ENCODE data around the gene SLAMF8. TPM values are rescaled to one million over a fixed set of nuclear protein-coding genes. Genes with fewer than 3 reads are reported as not detected.

SLAMF8 gene
- total RNA-seq, 2 donors from 2014 or later: 3.6 TPM; not detected in 1

DNA sequence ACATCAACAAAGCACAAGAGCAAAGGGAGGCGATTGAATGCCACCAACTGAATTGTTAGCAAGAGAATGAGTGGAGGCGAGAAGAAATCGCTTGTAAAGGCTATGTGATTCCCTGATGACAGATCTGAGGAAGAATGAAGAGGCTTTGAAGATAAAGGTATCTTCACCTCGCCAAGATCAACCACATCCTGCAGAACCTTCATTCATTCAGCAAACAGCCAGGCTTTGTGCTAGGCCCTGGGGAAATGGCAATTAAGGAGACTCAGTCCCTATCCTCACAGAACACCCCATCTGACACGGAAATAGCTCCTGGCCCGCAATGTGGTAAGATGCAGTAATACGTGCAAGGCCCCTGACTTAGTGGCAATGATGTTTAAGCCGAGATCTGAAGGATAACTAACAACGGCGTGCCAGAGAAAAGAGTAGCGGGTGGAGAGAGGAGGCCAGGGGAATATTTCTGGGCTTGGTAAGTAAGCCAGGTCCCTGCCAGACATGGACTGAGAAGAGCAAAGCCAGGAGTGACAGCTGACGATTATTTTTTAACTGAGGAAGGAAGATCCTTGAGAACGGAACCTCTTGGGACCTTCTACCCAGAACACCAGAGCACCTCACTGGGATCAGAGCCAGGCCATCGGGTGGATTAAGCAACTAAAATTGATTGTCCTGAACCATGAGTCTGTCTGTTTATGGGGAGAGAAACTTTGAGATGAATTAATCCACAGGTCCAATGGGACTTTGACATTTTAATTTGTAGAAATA, 40.4 kb downstream of the SLAMF8 start:
- no peaks in the 10 kb centered on the region for H3K27me3 ChIP-seq
- peak overlapping the region; percentile 66 to 82 (median 71) for H3K27ac ChIP-seq
- no peaks in the 10 kb centered on the region for H3K36me3 ChIP-seq (replicated peaks in 1 of 2; ENCODE audit: insufficient read depth in 1 of 2, low read depth in 2 of 2)
- intact Hi-C loops (cut with DNase I): no loop called here
- ATAC-seq (peak; percentile 41), DNase-seq (peak; percentile 45 to 62 (median 57))
- no peak overlapping the region for H3K4me3 ChIP-seq
- 65 to 66% methylated on average over 14 of the region's 14 CpGs for WGBS, 2 donors
- H3K4me1 ChIP-seq: peaks cover 20% of the 10 kb centered on the region
- TF ChIP-seq POLR2A (IDR thresholded peaks at IDR 0.05) (no peak), CTCF (IDR thresholded peaks at IDR 0.05) (no peak)
- H3K9me3 ChIP-seq: no peaks in the 10 kb centered on the region

GRCh38 chr1:159867664-159868026, 41.0 kb downstream of the SLAMF8 start:
- 3 to 12% methylated on average over 9 of the region's 9 CpGs for WGBS, 2 donors
- Histone ChIP-seq H3K36me3 (replicated peaks in 1 of 2; ENCODE audit: insufficient read depth in 1 of 2, low read depth in 2 of 2) (no peaks in the 10 kb centered on the region), H3K27me3 (no peaks in the 10 kb centered on the region), H3K27ac (peak overlapping the region; percentile 66 to 82 (median 71)), H3K4me3 (no peak overlapping the region), H3K9me3 (no peaks in the 10 kb centered on the region), H3K4me1 (peaks cover 20% of the 10 kb centered on the region)
- ATAC-seq (peak; percentile 98), DNase-seq (peak; percentile 78 to 91 (median 88))
- TF ChIP-seq POLR2A (IDR thresholded peaks at IDR 0.05) (peak in 2 of 3 donors; percentile 30 to 41), CTCF (IDR thresholded peaks at IDR 0.05) (peak in 1 of 7 experiments; percentile 7)
- intact Hi-C loops (cut with DNase I): no loop called here

- Histone ChIP-seq H3K9me3 (no peaks in the 10 kb centered on the region), H3K27ac (peak overlapping the region in 1 of 4 donors; percentile 82), H3K27me3 (no peaks in the 10 kb centered on the region), H3K4me1 (peaks cover 20% of the 10 kb centered on the region), H3K36me3 (replicated peaks in 1 of 2; ENCODE audit: insufficient read depth in 1 of 2, low read depth in 2 of 2) (no peaks in the 10 kb centered on the region), H3K4me3 (no peak overlapping the region)
- intact Hi-C loops (cut with DNase I): no loop called here
- TF ChIP-seq POLR2A (IDR thresholded peaks at IDR 0.05) (no peak), CTCF (IDR thresholded peaks at IDR 0.05) (no peak)
- DNase-seq (no peak), ATAC-seq (no peak)
- 69 to 100% methylated on average over 3 of the region's 3 CpGs for WGBS, 2 donors
Measured at GRCh38 chr1:159868766-159869165, 42.1 kb downstream of the SLAMF8 start.

DNA sequence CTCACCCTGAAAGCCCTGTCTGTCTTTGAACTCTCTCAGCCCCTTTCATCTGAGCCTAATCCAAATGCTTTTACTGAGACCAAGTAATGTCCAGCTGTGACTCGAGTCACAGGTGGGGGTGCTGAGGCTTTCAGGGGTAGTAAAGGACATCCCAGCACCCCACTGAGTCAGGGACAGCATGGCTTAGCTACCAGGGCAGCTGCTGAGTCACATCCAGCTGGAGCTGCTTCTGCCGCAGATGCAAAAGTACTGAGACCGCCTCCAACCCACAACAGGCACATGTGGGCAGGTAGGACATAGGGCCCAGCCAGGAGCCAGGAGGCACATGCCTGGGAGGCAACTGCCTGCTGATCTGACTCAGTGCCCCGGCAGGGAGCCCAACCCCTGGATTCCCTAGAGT, 42.5 kb downstream of the SLAMF8 start:
- H3K9me3 ChIP-seq: no peaks in the 10 kb centered on the region
- H3K36me3 ChIP-seq (replicated peaks in 1 of 2; ENCODE audit: insufficient read depth in 1 of 2, low read depth in 2 of 2): no peaks in the 10 kb centered on the region
- no peak for ATAC-seq
- H3K4me3 ChIP-seq: no peak overlapping the region
- no peak overlapping the region for H3K27ac ChIP-seq
- TF ChIP-seq POLR2A (IDR thresholded peaks at IDR 0.05) (no peak), CTCF (IDR thresholded peaks at IDR 0.05) (no peak)
- no peaks in the 10 kb centered on the region for H3K27me3 ChIP-seq
- 57 to 67% methylated on average over 3 to 4 of the region's 4 CpGs for WGBS, 2 donors
- peak in 1 of 4 donors; percentile 29 for DNase-seq
- H3K4me1 ChIP-seq: peaks cover 20% of the 10 kb centered on the region
- intact Hi-C loops (cut with DNase I): no loop called here

GRCh38 chr1:159869607-159870006, 42.9 kb downstream of the SLAMF8 start:
- H3K36me3 ChIP-seq (replicated peaks in 1 of 2; ENCODE audit: insufficient read depth in 1 of 2, low read depth in 2 of 2): no peaks in the 10 kb centered on the region
- H3K27ac ChIP-seq: no peak overlapping the region
- ATAC-seq (no peak), DNase-seq (no peak)
- 40 to 43% methylated on average over 1 of the region's 1 CpG for WGBS, 2 donors
- H3K4me3 ChIP-seq: no peak overlapping the region
- peaks cover 20% of the 10 kb centered on the region for H3K4me1 ChIP-seq
- H3K9me3 ChIP-seq: no peaks in the 10 kb centered on the region
- H3K27me3 ChIP-seq: no peaks in the 10 kb centered on the region
- TF ChIP-seq CTCF (IDR thresholded peaks at IDR 0.05): no peak
- no peak for TF ChIP-seq POLR2A (IDR thresholded peaks at IDR 0.05)
- intact Hi-C loops (cut with DNase I): no loop called here

Measured in body of pancreas (tissue), 4 donors.